Duodenal mucosa (tissue), 2 donors: ENCODE data around the gene CRYGA.
"Not testable (repeated sequence)": the region's sequence is repeated elsewhere in the genome, so short reads cannot be mapped to it uniquely, and the experiment has no call there.

Experiments
- H3K27ac ChIP-seq: one replicate; pipeline ENCODE4 v1.7.0; 2013; ENCODE audit warnings: low read depth, low read length
- H3K27me3 ChIP-seq, 2 donors: one replicate each; pipeline ENCODE4 v1.7.0; 2013; ENCODE audit warnings: low read length in 2 of 2, control low read depth in 1 of 2; ENCODE audit not compliant: insufficient read depth in 2 of 2, control insufficient read depth in 1 of 2
- H3K36me3 ChIP-seq, 2 donors: one replicate each; pipeline ENCODE4 v1.7.0; 2013; ENCODE audit warnings: low read length in 2 of 2, control low read depth in 1 of 2; ENCODE audit not compliant: insufficient read depth in 2 of 2, control insufficient read depth in 1 of 2
- H3K4me1 ChIP-seq, 2 donors: one replicate each; pipeline ENCODE4 v1.7.0; 2013; ENCODE audit warnings: low read length in 2 of 2, control low read depth in 1 of 2; ENCODE audit not compliant: insufficient read depth in 2 of 2, control insufficient read depth in 1 of 2
- H3K4me3 ChIP-seq, 2 donors: one replicate each; pipeline ENCODE4 v1.7.0; 2013; ENCODE audit warnings: low read length in 2 of 2, low read depth in 1 of 2
- H3K9ac ChIP-seq, 2 donors: one replicate each; pipeline ENCODE4 v1.7.0; 2013; ENCODE audit warnings: low read length in 2 of 2, low read depth in 1 of 2
- H3K9me3 ChIP-seq, 2 donors: one replicate each; pipeline ENCODE4 v1.7.0; 2013; ENCODE audit warnings: low read length in 2 of 2, control low read depth in 1 of 2; ENCODE audit not compliant: control insufficient read depth in 1 of 2

CRYGA gene

GRCh38 chr2:208142240-208142924, 21.0 kb downstream of the CRYGA start:
- Histone ChIP-seq H3K4me3 (no peak overlapping the region), H3K9ac (no peak overlapping the region), H3K36me3 (no peaks in the 10 kb centered on the region), H3K27me3 (no peaks in the 10 kb centered on the region), H3K9me3 (no peaks in the 10 kb centered on the region), H3K4me1 (peaks cover 0 to 8% of the 10 kb centered on the region in 2 donors), H3K27ac (no peak overlapping the region)

GRCh38 chr2:208139447-208139846, 23.9 kb downstream of the CRYGA start:
- H3K9ac ChIP-seq, result no peak overlapping the region
- H3K27me3 ChIP-seq, result no peaks in the 10 kb centered on the region
- no peaks in the 10 kb centered on the region for H3K9me3 ChIP-seq
- H3K4me1 ChIP-seq, result peaks cover 27 to 31% of the 10 kb centered on the region in 2 donors
- no peaks in the 10 kb centered on the region for H3K36me3 ChIP-seq
- no peak overlapping the region for H3K4me3 ChIP-seq
- H3K27ac ChIP-seq, result no peak overlapping the region

- peaks cover 29 to 31% of the 10 kb centered on the region in 2 donors for H3K4me1 ChIP-seq
- H3K9ac ChIP-seq, H3K36me3 ChIP-seq, H3K27ac ChIP-seq, H3K4me3 ChIP-seq, H3K9me3 ChIP-seq, H3K27me3 ChIP-seq: not testable (repeated sequence)
Measured at GRCh38 chr2:208138334-208138733, 25.1 kb downstream of the CRYGA start.

GRCh38 chr2:208136716-208137094, 26.7 kb downstream of the CRYGA start:
- H3K4me3 ChIP-seq, result no peak overlapping the region
- H3K36me3 ChIP-seq, result no peaks in the 10 kb centered on the region
- no peaks in the 10 kb centered on the region for H3K9me3 ChIP-seq
- no peak overlapping the region for H3K9ac ChIP-seq
- no peaks in the 10 kb centered on the region for H3K27me3 ChIP-seq
- H3K4me1 ChIP-seq, result peaks cover 23 to 35% of the 10 kb centered on the region in 2 donors
- H3K27ac ChIP-seq, result no peak overlapping the region

- peaks cover 25 to 38% of the 10 kb centered on the region in 2 donors for H3K4me1 ChIP-seq
- peak overlapping the region in 1 of 2 donors; percentile 10 for H3K9ac ChIP-seq
- H3K27me3 ChIP-seq, result no peaks in the 10 kb centered on the region
- H3K36me3 ChIP-seq, result no peaks in the 10 kb centered on the region
- peak overlapping the region; percentile 40 to 44 for H3K4me3 ChIP-seq
- H3K9me3 ChIP-seq, result no peaks in the 10 kb centered on the region
- peak overlapping the region; percentile 61 for H3K27ac ChIP-seq
Measured at GRCh38 chr2:208135794-208136715, 27.3 kb downstream of the CRYGA start.

- peaks cover 32 to 44% of the 10 kb centered on the region in 2 donors for H3K4me1 ChIP-seq
- no peaks in the 10 kb centered on the region for H3K27me3 ChIP-seq
- no peaks in the 10 kb centered on the region for H3K36me3 ChIP-seq
- no peaks in the 10 kb centered on the region for H3K9me3 ChIP-seq
- no peak overlapping the region for H3K27ac ChIP-seq
- H3K4me3 ChIP-seq, result peak overlapping the region; percentile 40 to 44
- peak overlapping the region in 1 of 2 donors; percentile 10 for H3K9ac ChIP-seq
Measured at GRCh38 chr2:208134928-208135586, 28.3 kb downstream of the CRYGA start.

GRCh38 chr2:208130712-208131110, 32.7 kb downstream of the CRYGA start:
- H3K27me3 ChIP-seq, result no peaks in the 10 kb centered on the region
- H3K9me3 ChIP-seq, result no peaks in the 10 kb centered on the region
- H3K9ac ChIP-seq, result no peak overlapping the region
- no peaks in the 10 kb centered on the region for H3K36me3 ChIP-seq
- peak overlapping the region; percentile 22 for H3K27ac ChIP-seq
- H3K4me1 ChIP-seq, result peaks cover 37 to 40% of the 10 kb centered on the region in 2 donors
- H3K4me3 ChIP-seq, result no peak overlapping the region

- Histone ChIP-seq H3K4me1 (peaks cover 30 to 35% of the 10 kb centered on the region in 2 donors), H3K27ac (peak within 1 kb of the TSS; percentile 27)
Measured at GRCh38 chr2:208129744-208130711, 33.4 kb downstream of the CRYGA start, which contains the start of gene CRYGC. CRYGC (minus strand) TSS chr2:208129828; CDS start chr2:208129792, 36 bp downstream.

GRCh38 chr2:208128136-208128535, 35.3 kb downstream of the CRYGA start:
- Histone ChIP-seq H3K9ac (no peak overlapping the region), H3K36me3 (no peaks in the 10 kb centered on the region), H3K9me3 (no peaks in the 10 kb centered on the region), H3K4me1 (peaks cover 24 to 31% of the 10 kb centered on the region in 2 donors), H3K27ac (no peak overlapping the region), H3K4me3 (no peak overlapping the region), H3K27me3 (no peaks in the 10 kb centered on the region)

More at GRCh38 chr2:208129744-208130711, 33.4 kb downstream of the CRYGA start, which contains the start of gene CRYGC:
- no peak within 1 kb of the TSS for H3K4me3 ChIP-seq
- H3K9me3 ChIP-seq, result no peaks in the 10 kb centered on the region
- H3K9ac ChIP-seq, result peak within 1 kb of the TSS in 1 of 2 donors; percentile 21
- no peaks in the 10 kb centered on the region for H3K27me3 ChIP-seq
- H3K36me3 ChIP-seq, result no peaks in the 10 kb centered on the region
